IPS-18c (cell line): ENCODE results near the gene COTL1.
"Not testable (repeated sequence)": the region's sequence is repeated elsewhere in the genome, so short reads cannot be mapped to it uniquely, and the experiment has no call there.

Experiments
- H3K4me3 ChIP-seq: 2 replicates; pipeline ENCODE4 v1.7.0; 2013; ENCODE audit warnings: low read depth, mild to moderate bottlenecking, low read length, moderate library complexity; ENCODE audit not compliant: insufficient read depth
- H3K9me3 ChIP-seq: one replicate; pipeline ENCODE4 v1.6.1; 2013; ENCODE audit warnings: mild to moderate bottlenecking, low read length, moderate library complexity; ENCODE audit not compliant: control insufficient read depth, insufficient read depth

COTL1 gene

DNA sequence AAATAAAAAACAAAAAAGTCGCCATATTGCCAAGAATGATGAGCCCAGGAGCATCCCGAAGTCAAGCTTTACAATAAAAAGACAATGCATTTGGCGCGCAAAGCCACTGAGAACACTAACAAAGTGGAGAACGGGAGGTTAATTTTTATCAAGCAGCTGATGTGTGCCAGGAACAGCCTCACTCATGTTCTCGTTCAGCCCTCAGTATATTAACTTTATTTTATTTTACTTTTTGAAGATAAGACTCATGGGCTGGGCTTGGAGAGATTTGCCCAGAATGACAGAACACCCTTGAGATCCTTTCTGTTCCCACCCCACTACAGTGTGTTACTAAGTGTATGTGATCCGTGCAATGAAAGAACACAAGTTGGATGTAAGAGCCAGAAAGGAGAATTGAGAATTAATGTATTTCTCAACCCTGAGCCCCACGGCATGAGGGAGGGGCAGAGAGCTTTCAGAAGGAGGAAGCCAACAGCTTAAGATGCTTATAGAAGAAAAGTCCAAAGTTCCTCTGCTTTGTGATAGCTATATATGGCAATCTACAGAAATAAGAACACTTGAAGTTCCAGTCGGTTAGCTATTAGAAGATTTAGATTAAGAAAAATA lies 48.4 kb downstream of the COTL1 start:
- H3K4me3 ChIP-seq, result no peak overlapping the region

GRCh38 chr16:84568066-84568465 lies 49.8 kb downstream of the COTL1 start:
- Histone ChIP-seq H3K9me3 (no peaks in the 10 kb centered on the region), H3K4me3 (no peak overlapping the region)

More for the DNA sequence above, 48.4 kb downstream of the COTL1 start:
- H3K9me3 ChIP-seq, result no peaks in the 10 kb centered on the region

DNA sequence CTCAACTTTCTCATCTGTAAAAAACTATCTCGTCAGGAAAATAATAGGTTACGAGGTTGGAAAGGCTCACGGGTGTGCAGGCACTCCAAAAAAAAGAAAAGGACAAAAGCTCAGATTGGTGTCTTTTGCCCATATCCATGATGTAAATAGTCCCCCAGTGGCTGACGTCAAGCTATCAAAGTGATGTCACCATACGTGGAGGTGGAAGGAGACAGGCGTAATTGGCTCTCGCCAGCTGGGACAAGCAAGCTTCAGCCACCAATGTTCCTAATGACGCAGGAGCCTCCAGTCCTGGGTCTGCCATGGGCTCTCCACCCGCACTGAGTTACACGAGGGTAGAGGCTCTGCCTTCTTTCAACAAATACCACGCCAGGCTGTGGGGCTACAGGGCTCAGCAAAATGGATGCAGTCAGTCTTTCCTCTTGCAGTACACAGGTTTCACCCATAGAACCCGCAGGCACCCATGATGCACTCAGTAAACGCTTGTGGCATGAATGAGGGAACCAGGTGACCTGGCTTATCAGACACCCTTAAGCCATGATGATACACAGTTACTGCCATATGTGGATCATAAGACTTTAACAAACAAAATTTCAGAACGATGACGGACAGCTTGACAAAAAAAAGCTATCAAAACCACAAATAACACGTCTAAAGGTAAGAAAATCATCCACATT lies 50.5 kb downstream of the COTL1 start:
- Histone ChIP-seq H3K4me3 (no peak overlapping the region), H3K9me3 (no peaks in the 10 kb centered on the region)

GRCh38 chr16:84566545-84567257 lies 51.2 kb downstream of the COTL1 start:
- no peaks in the 10 kb centered on the region for H3K9me3 ChIP-seq
- no peak overlapping the region for H3K4me3 ChIP-seq

GRCh38 chr16:84565669-84566495 lies 52.0 kb downstream of the COTL1 start:
- H3K9me3 ChIP-seq, result no peaks in the 10 kb centered on the region
- no peak overlapping the region for H3K4me3 ChIP-seq

DNA sequence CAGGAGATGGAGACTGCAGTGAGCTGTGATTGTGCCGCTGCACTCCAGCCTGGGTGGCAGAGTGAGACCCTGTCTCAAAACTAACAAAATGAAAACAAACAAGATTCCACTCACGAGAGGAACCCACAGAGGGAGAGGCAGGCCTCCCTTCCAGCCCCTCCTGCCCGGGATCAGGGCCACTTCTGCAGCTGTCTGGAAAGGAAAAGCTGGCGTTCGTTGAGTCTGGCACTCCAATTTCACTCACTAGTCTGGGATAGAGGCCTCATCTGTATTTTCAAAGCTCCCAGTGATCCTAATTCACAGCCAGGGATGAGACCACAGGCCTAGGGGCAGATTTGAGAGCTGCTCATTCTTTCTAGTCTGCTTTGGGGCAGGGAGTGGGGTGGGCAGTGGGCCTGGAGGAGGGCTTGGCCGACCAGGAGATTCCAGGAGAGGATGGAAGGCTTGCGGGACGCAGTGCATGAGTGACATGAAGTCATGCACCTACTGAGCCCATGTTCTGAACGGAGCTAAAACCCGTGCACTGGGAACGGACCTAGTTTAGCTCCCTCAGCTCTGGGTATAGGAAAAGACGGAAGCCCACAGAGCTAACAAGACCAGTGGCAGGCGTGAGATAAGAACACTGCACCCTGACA lies 54.0 kb downstream of the COTL1 start:
- Histone ChIP-seq H3K4me3 (no peak overlapping the region), H3K9me3 (peaks cover 3% of the 10 kb centered on the region)

DNA sequence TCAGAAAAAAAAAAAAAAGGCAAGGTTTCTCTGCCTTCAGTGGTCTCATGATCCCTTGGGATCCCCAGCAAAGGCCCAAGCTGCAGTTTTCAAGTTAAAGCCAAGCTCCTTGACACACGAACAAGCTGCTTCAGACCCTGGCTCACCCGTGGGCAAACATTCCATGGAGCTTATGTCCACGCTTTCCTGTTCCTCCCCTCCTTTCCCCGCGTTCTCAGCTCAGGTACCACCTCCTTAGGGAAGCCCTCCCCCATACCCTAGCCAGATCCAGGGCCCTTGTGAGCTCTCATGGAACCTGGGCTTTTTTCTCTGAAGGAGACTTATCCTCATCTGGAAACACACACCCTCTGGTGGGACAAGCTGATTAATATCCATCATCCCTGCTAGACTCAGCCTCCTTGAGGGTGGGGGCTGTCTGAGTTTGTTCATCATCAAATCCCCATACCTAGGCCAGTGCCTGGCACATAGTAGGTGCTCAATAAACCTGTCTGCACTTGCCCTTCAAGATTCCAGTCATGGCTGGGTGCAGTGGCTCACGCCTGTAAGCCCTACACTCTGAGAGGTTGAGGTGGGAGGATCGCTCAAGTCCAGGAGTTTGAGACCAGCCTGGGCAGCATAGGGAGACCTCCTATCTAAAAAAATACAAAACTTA lies 54.7 kb downstream of the COTL1 start:
- Histone ChIP-seq H3K4me3 (no peak overlapping the region), H3K9me3 (peaks cover 4% of the 10 kb centered on the region)

- Histone ChIP-seq H3K4me3 (no peak overlapping the region), H3K9me3 (peaks cover 4% of the 10 kb centered on the region)
These were observed 55.6 kb downstream of the COTL1 start for GRCh38 chr16:84562174-84562815.

GRCh38 chr16:84561291-84561690 lies 56.6 kb downstream of the COTL1 start:
- H3K9me3 ChIP-seq, result peaks cover 6% of the 10 kb centered on the region
- no peak overlapping the region for H3K4me3 ChIP-seq

- peaks cover 6% of the 10 kb centered on the region for H3K9me3 ChIP-seq
These were observed 57.6 kb downstream of the COTL1 start for GRCh38 chr16:84560269-84560668.

GRCh38 chr16:84559311-84559932 lies 58.5 kb downstream of the COTL1 start:
- Histone ChIP-seq H3K4me3 (no peak overlapping the region; the same call in 1 of the 2 replicates), H3K9me3 (peaks cover 6% of the 10 kb centered on the region)

More at GRCh38 chr16:84560269-84560668, 57.6 kb downstream of the COTL1 start:
- no peak overlapping the region for H3K4me3 ChIP-seq

GRCh38 chr16:84558850-84559249 lies 59.0 kb downstream of the COTL1 start:
- H3K9me3 ChIP-seq, H3K4me3 ChIP-seq: not testable (repeated sequence)

- no peak overlapping the region for H3K4me3 ChIP-seq
- peaks cover 6% of the 10 kb centered on the region for H3K9me3 ChIP-seq
These were observed 60.4 kb downstream of the COTL1 start for GRCh38 chr16:84557504-84557903.

GRCh38 chr16:84557059-84557458 lies 60.8 kb downstream of the COTL1 start:
- Histone ChIP-seq H3K9me3 (peaks cover 6% of the 10 kb centered on the region), H3K4me3 (no peak overlapping the region)

- peaks cover 6% of the 10 kb centered on the region for H3K9me3 ChIP-seq
- H3K4me3 ChIP-seq, result no peak overlapping the region
These were observed 62.3 kb downstream of the COTL1 start for GRCh38 chr16:84555418-84556196.
